ENCODE data around the gene RPS15. TPM values are rescaled to one million over a fixed set of nuclear protein-coding genes. Genes with fewer than 3 reads are reported as not detected.
A peak's percentile ranks its signal among the peaks of the same experiment; 100 is the strongest.

The RPS15 gene
- total RNA-seq, 4 donors from 2014 or later, result 4,239 to 4,988 (median 4,337) TPM

GRCh38 chr19:1453525-1454364 lies 15.5 kb downstream of the RPS15 start:
- Histone ChIP-seq H3K27ac (peak overlapping the region in 3 of 4 donors; percentile 64 to 84 (median 72)), H3K36me3 (no peaks in the 10 kb centered on the region), H3K9me3 (no peaks in the 10 kb centered on the region), H3K27me3 (peaks cover 3 to 92% of the 10 kb centered on the region in 2 donors), H3K4me1 (peaks cover 0 to 68% (median 28%) of the 10 kb centered on the region in 4 donors), H3K4me3 (peak overlapping the region in 3 of 4 donors; percentile 3 to 39 (median 17))
- 9 to 28% methylated on average over 25 to 31 of the region's 33 CpGs for WGBS, 2 donors
- TF ChIP-seq, protein P1, sequence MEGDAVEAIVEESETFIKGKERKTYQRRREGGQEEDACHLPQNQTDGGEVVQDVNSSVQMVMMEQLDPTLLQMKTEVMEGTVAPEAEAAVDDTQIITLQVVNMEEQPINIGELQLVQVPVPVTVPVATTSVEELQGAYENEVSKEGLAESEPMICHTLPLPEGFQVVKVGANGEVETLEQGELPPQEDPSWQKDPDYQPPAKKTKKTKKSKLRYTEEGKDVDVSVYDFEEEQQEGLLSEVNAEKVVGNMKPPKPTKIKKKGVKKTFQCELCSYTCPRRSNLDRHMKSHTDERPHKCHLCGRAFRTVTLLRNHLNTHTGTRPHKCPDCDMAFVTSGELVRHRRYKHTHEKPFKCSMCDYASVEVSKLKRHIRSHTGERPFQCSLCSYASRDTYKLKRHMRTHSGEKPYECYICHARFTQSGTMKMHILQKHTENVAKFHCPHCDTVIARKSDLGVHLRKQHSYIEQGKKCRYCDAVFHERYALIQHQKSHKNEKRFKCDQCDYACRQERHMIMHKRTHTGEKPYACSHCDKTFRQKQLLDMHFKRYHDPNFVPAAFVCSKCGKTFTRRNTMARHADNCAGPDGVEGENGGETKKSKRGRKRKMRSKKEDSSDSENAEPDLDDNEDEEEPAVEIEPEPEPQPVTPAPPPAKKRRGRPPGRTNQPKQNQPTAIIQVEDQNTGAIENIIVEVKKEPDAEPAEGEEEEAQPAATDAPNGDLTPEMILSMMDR (IDR thresholded peaks at IDR 0.05), result peak in 3 of 5 experiments; percentile 19 to 47 (median 46)
- TF ChIP-seq POLR2A (IDR thresholded peaks at IDR 0.05) (peak in 1 of 2 donors; percentile 9), EP300 (IDR thresholded peaks at IDR 0.05) (peak; percentile 50 to 65)
- DNase-seq (ENCODE audit: low spot score in 2 of 2), result peak; percentile 20 to 36

DNA sequence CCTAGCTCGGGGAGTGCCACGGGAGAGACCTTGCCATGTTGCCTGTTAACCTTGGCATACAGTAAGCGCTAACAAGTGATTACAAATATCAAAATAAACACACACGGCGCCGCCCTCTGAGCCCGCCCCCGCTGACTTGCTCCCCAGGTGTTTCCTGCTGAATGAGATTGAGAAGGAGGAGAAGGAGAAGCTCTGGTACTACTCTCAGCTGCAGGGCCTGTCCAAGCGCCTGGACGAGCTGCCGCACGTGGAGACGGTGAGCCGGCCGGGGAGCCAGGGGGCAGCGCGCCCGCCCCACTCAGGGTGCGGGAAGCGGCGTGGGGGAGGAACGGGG lies 16.8 kb downstream of the RPS15 start:
- DNase-seq (ENCODE audit: low spot score in 2 of 2), result no peak
- Histone ChIP-seq H3K4me3 (no peak overlapping the region), H3K36me3 (peaks cover 0 to 4% (median 0%) of the 10 kb centered on the region in 3 donors), H3K9me3 (no peaks in the 10 kb centered on the region), H3K4me1 (peaks cover 0 to 63% (median 28%) of the 10 kb centered on the region in 4 donors), H3K27ac (no peak overlapping the region), H3K27me3 (peaks cover 3 to 80% of the 10 kb centered on the region in 2 donors)
- WGBS, 2 donors, result 13 to 21% methylated on average over 18 to 19 of the region's 22 CpGs
- TF ChIP-seq, protein P1 (IDR thresholded peaks at IDR 0.05), result no peak
- TF ChIP-seq POLR2A (IDR thresholded peaks at IDR 0.05) (no peak), EP300 (IDR thresholded peaks at IDR 0.05) (no peak)

GRCh38 chr19:1455336-1456120 lies 17.3 kb downstream of the RPS15 start:
- no peaks in the 10 kb centered on the region for H3K9me3 ChIP-seq
- DNase-seq (ENCODE audit: low spot score in 2 of 2), result no peak
- H3K4me1 ChIP-seq, result peaks cover 0 to 58% (median 28%) of the 10 kb centered on the region in 4 donors
- peaks cover 0 to 9% (median 0%) of the 10 kb centered on the region in 3 donors for H3K36me3 ChIP-seq
- WGBS, 2 donors, result 12 to 34% methylated on average over 18 to 38 of the region's 42 CpGs
- peaks cover 3 to 74% of the 10 kb centered on the region in 2 donors for H3K27me3 ChIP-seq
- H3K27ac ChIP-seq, result no peak overlapping the region
- no peak overlapping the region for H3K4me3 ChIP-seq
- TF ChIP-seq EP300 (IDR thresholded peaks at IDR 0.05), result no peak
- TF ChIP-seq, protein P1 (IDR thresholded peaks at IDR 0.05), result no peak
- no peak for TF ChIP-seq POLR2A (IDR thresholded peaks at IDR 0.05)

- H3K4me3 ChIP-seq, result no peak overlapping the region
- H3K9me3 ChIP-seq, result no peaks in the 10 kb centered on the region
- no peak overlapping the region for H3K27ac ChIP-seq
- no peak for DNase-seq (ENCODE audit: low spot score in 2 of 2)
- TF ChIP-seq POLR2A (IDR thresholded peaks at IDR 0.05), result no peak
- no peak for TF ChIP-seq EP300 (IDR thresholded peaks at IDR 0.05)
- TF ChIP-seq, protein P1 (IDR thresholded peaks at IDR 0.05), result no peak
- peaks cover 0 to 55% (median 28%) of the 10 kb centered on the region in 4 donors for H3K4me1 ChIP-seq
- H3K36me3 ChIP-seq, result peaks cover 0 to 17% (median 0%) of the 10 kb centered on the region in 3 donors
- 48 to 54% methylated on average over 14 to 23 of the region's 43 CpGs for WGBS, 2 donors
- peaks cover 3 to 67% of the 10 kb centered on the region in 2 donors for H3K27me3 ChIP-seq
Observed at GRCh38 chr19:1456121-1456900, 18.1 kb downstream of the RPS15 start.

Data from tibial nerve (tissue), 4 donors.